SU-DHL-6 (cell line): ENCODE results near the gene CSPG5.

Experiments used
- H2AFZ ChIP-seq: fragments of 200-600 bp; sonication (generic); 2 replicates; pipeline ENCODE4 v1.6.1; 2014; ENCODE audit warnings: low read depth, mild to moderate bottlenecking, moderate library complexity, mixed read lengths, antibody characterized with exemption, low read length; ENCODE audit not compliant: severe bottlenecking
- H3F3A ChIP-seq: fragments of 200-600 bp; shearing (Covaris generic); 2 replicates; pipeline ENCODE4 v1.6.0; 2016; ENCODE audit warnings: antibody characterized with exemption, mild to moderate bottlenecking; ENCODE audit not compliant: insufficient read depth
- H3K27ac ChIP-seq: fragments of 200-600 bp; sonication (generic); 2 replicates; pipeline ENCODE4 v1.5.1; 2016; ENCODE audit warnings: low read depth, mild to moderate bottlenecking, low read length, moderate library complexity, mixed read lengths
- H3K27me3 ChIP-seq: fragments of 200-600 bp; sonication (generic), shearing (Covaris generic); 2 replicates; pipeline ENCODE4 v1.6.0; 2014; ENCODE audit warnings: mild to moderate bottlenecking, low read length
- H3K36me3 ChIP-seq: fragments of 200-600 bp; sonication (generic); 2 replicates; pipeline ENCODE4 v1.6.1; 2014; ENCODE audit warnings: mild to moderate bottlenecking, low read length, mixed read lengths
- H3K4me2 ChIP-seq: fragments of 300-600, 200-600 bp; shearing (Covaris generic), sonication (generic); 2 replicates; pipeline ENCODE4 v1.6.0; 2014; ENCODE audit warnings: low read length, low read depth, mild to moderate bottlenecking; ENCODE audit not compliant: poor library complexity, severe bottlenecking
- H3K4me3 ChIP-seq: fragments of 200-600 bp; sonication (generic); 2 replicates; pipeline ENCODE4 v1.5.1; 2014; ENCODE audit warnings: antibody characterized with exemption, low read length, mild to moderate bottlenecking, mixed read lengths; ENCODE audit not compliant: insufficient read depth, poor library complexity, severe bottlenecking
- H3K79me2 ChIP-seq: fragments of 200-600 bp; sonication (generic); 2 replicates; pipeline ENCODE4 v1.6.1; 2014; ENCODE audit warnings: mild to moderate bottlenecking, low read length, moderate library complexity; ENCODE audit not compliant: insufficient read depth
- H3K9ac ChIP-seq: fragments of 200-600 bp; sonication (generic); 2 replicates; pipeline ENCODE4 v1.7.0; 2014; ENCODE audit warnings: mild to moderate bottlenecking, low read length
- H3K9me2 ChIP-seq: fragments of 200-600 bp; sonication (generic); replicated peaks from 2 replicates; pipeline ENCODE4 v1.6.1; 2014; ENCODE audit warnings: low read length; ENCODE audit not compliant: insufficient read depth
- H3K9me3 ChIP-seq: fragments of 200-600 bp; sonication (generic); 2 replicates; pipeline ENCODE4 v1.6.1; 2014; ENCODE audit warnings: low read length, mixed read lengths; ENCODE audit not compliant: insufficient read depth
- H4K20me1 ChIP-seq: fragments of 200-600 bp; sonication (generic); 2 replicates; pipeline ENCODE4 v1.6.1; 2014; ENCODE audit warnings: low read depth, mild to moderate bottlenecking, antibody characterized with exemption, low read length, moderate library complexity, mixed read lengths
- EZH2phosphoT487 ChIP-seq: fragments of 200-600 bp; sonication (generic), shearing (Covaris generic); conservative IDR thresholded peaks from 2 replicates; pipeline ENCODE4 v1.6.1; 2018; ENCODE audit warnings: mild to moderate bottlenecking, antibody characterized with exemption, low read length, moderate library complexity, mixed read lengths
- TF ChIP-seq, protein P1 (sequence below): fragments of 200-600 bp; sonication (generic); IDR thresholded peaks from one replicate; pipeline ENCODE4 v1.5.1; 2017; ENCODE audit warnings: antibody characterized with exemption, mild to moderate bottlenecking, low read length, moderate library complexity; ENCODE audit not compliant: insufficient read depth, poor library complexity, severe bottlenecking

Gene CSPG5

GRCh38 chr3:47607335-47607734, 28.7 kb upstream of the CSPG5 start:
- no peak overlapping the region for H2AFZ ChIP-seq
- no peak overlapping the region for H3K4me2 ChIP-seq
- H3K27me3 ChIP-seq: no peaks in the 10 kb centered on the region
- TF ChIP-seq EZH2phosphoT487: no peak
- TF ChIP-seq, protein P1, sequence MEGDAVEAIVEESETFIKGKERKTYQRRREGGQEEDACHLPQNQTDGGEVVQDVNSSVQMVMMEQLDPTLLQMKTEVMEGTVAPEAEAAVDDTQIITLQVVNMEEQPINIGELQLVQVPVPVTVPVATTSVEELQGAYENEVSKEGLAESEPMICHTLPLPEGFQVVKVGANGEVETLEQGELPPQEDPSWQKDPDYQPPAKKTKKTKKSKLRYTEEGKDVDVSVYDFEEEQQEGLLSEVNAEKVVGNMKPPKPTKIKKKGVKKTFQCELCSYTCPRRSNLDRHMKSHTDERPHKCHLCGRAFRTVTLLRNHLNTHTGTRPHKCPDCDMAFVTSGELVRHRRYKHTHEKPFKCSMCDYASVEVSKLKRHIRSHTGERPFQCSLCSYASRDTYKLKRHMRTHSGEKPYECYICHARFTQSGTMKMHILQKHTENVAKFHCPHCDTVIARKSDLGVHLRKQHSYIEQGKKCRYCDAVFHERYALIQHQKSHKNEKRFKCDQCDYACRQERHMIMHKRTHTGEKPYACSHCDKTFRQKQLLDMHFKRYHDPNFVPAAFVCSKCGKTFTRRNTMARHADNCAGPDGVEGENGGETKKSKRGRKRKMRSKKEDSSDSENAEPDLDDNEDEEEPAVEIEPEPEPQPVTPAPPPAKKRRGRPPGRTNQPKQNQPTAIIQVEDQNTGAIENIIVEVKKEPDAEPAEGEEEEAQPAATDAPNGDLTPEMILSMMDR: no peak
- peaks cover 45% of the 10 kb centered on the region for H3K36me3 ChIP-seq
- no peaks in the 10 kb centered on the region for H3K9me3 ChIP-seq
- H3K9me2 ChIP-seq: no peaks in the 10 kb centered on the region
- peaks cover 7% of the 10 kb centered on the region; the same call in 1 of the 2 replicates for H3F3A ChIP-seq
- no peak overlapping the region for H3K9ac ChIP-seq
- H3K4me3 ChIP-seq: no peak overlapping the region
- no peak overlapping the region for H3K27ac ChIP-seq
- no peaks in the 10 kb centered on the region; the same call in 1 of the 2 replicates for H4K20me1 ChIP-seq
- no peaks in the 10 kb centered on the region for H3K79me2 ChIP-seq

DNA sequence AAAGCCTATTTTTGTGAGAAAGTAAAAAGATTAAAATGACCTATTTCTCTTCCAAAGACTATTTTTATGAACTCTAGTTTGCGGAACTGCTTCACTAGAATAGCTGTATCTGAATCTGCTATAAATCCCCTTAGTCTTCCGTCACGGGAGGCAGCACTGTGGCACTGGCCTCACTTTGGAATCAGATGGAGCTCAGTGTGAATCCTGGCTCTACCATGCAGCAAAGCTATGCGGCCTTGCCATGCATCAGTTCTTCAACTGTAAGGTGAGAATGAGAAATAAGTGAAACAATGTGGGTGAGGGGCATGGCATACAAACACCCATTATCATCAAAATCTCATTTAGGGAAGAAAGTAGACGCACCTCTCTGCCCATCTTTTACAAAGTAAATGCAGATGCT, 27.5 kb upstream of the CSPG5 start:
- Histone ChIP-seq H4K20me1 (no peaks in the 10 kb centered on the region; the same call in 1 of the 2 replicates), H2AFZ (no peak overlapping the region), H3K79me2 (no peaks in the 10 kb centered on the region), H3K9me2 (no peaks in the 10 kb centered on the region), H3K36me3 (peaks cover 40% of the 10 kb centered on the region), H3K27me3 (no peaks in the 10 kb centered on the region), H3K9ac (no peak overlapping the region), H3K4me2 (no peak overlapping the region), H3K9me3 (no peaks in the 10 kb centered on the region), H3K4me3 (no peak overlapping the region), H3F3A (peaks cover 6% of the 10 kb centered on the region; the same call in 1 of the 2 replicates), H3K27ac (no peak overlapping the region)
- no peak for TF ChIP-seq EZH2phosphoT487
- TF ChIP-seq, protein P1: no peak

DNA sequence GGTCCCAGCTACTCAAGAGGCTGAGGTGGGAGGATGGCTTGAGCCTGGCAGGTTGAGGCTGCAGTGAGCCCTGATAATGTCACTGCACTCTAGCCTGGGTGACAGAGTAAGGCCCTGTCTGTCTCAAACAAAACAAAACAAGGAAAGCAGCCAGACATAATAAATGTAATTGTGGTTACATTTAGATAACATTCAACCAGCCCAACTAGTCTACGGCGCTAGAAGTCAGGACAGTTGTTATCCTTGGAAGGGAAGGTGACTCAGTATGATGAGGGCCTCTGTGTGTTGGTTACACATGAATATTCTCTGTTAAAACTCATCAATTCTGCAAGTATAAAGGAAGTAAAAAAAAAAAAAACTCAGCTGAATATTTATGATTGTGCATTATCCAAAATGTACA, 27.0 kb upstream of the CSPG5 start:
- Histone ChIP-seq H3K27me3 (no peaks in the 10 kb centered on the region), H3K9ac (no peak overlapping the region), H4K20me1 (no peaks in the 10 kb centered on the region; the same call in 1 of the 2 replicates), H3K4me3 (no peak overlapping the region), H3K36me3 (peaks cover 36% of the 10 kb centered on the region), H3K27ac (no peak overlapping the region), H3K79me2 (0 out of 2 replicates have a peak, but pooled peaks cover 2% of the 10 kb centered on the region), H3K9me2 (no peaks in the 10 kb centered on the region), H3F3A (peaks cover 1% of the 10 kb centered on the region; the same call in 1 of the 2 replicates), H3K9me3 (no peaks in the 10 kb centered on the region), H2AFZ (no peak overlapping the region), H3K4me2 (no peak overlapping the region)
- no peak for TF ChIP-seq EZH2phosphoT487
- TF ChIP-seq, protein P1: no peak
